OCI-LY1 (cell line): ENCODE results near the gene SLC45A1.

ENCODE experiments used
- H2AFZ ChIP-seq: fragments of 200-600 bp; sonication (generic), shearing (Covaris generic); 2 replicates; pipeline ENCODE4 v1.6.0; 2014; ENCODE audit warnings: antibody characterized with exemption, mild to moderate bottlenecking, low read length
- H3F3A ChIP-seq: fragments of 200-600 bp; sonication (generic), shearing (Covaris generic); 2 replicates; pipeline ENCODE4 v1.6.0; 2014; ENCODE audit warnings: mild to moderate bottlenecking, antibody characterized with exemption, low read length, moderate library complexity; ENCODE audit not compliant: insufficient read depth
- H3K27ac ChIP-seq: fragments of 200-600 bp; sonication (generic); 2 replicates; pipeline ENCODE4 v1.5.1; 2014; ENCODE audit warnings: low read length, mixed run types, mild to moderate bottlenecking, low read depth; ENCODE audit not compliant: poor library complexity, severe bottlenecking
- H3K27me3 ChIP-seq: fragments of 200-600 bp; sonication (generic); 2 replicates; pipeline ENCODE4 v1.6.0; 2014; ENCODE audit warnings: antibody characterized with exemption, mild to moderate bottlenecking, low read length, moderate library complexity; ENCODE audit not compliant: insufficient read depth
- H3K36me3 ChIP-seq: fragments of 200-600 bp; sonication (generic); 2 replicates; pipeline ENCODE4 v1.6.1; 2014; ENCODE audit warnings: mild to moderate bottlenecking, antibody characterized with exemption, low read length, moderate library complexity, mixed read lengths; ENCODE audit not compliant: insufficient read depth
- H3K4me1 ChIP-seq: fragments of 200-600 bp; sonication (generic); 2 replicates; pipeline ENCODE4 v1.5.1; 2014; ENCODE audit warnings: mild to moderate bottlenecking, low read length, moderate library complexity; ENCODE audit not compliant: insufficient read depth, severe bottlenecking
- H3K4me2 ChIP-seq: fragments of 200-600 bp; sonication (generic), shearing (Covaris generic); 2 replicates; pipeline ENCODE4 v1.6.1; 2014; ENCODE audit warnings: low read length
- H3K4me3 ChIP-seq: fragments of 200-600 bp; sonication (generic); 2 replicates; pipeline ENCODE4 v1.5.1; 2014; ENCODE audit warnings: low read length, low read depth, mild to moderate bottlenecking, mixed read lengths; ENCODE audit not compliant: poor library complexity, severe bottlenecking
- H3K79me2 ChIP-seq: fragments of 200-600 bp; shearing (Covaris generic); 2 replicates; pipeline ENCODE4 v1.6.1; 2016; ENCODE audit warnings: mixed run types, low read length, mixed read lengths; ENCODE audit not compliant: insufficient read depth
- H3K9ac ChIP-seq: fragments of 200-600 bp; sonication (generic), shearing (Covaris generic); 2 replicates; pipeline ENCODE4 v1.6.1; 2014; ENCODE audit warnings: mild to moderate bottlenecking, low read length, mixed read lengths
- H3K9me2 ChIP-seq: fragments of 200-600 bp; sonication (generic), shearing (Covaris generic); 2 replicates; pipeline ENCODE4 v1.6.1; 2014; ENCODE audit warnings: low read depth, mild to moderate bottlenecking, low read length, mixed read lengths
- H3K9me3 ChIP-seq: fragments of 200-600 bp; shearing (Covaris generic); 2 replicates; pipeline ENCODE4 v1.6.1; 2014; ENCODE audit warnings: low read length, mixed read lengths
- H4K20me1 ChIP-seq: fragments of 200-600 bp; sonication (generic), shearing (Covaris generic); 2 replicates; pipeline ENCODE4 v1.6.0; 2016; ENCODE audit warnings: mild to moderate bottlenecking, low read length; ENCODE audit not compliant: insufficient read depth
- CTCF ChIP-seq: fragments of 200-600 bp; sonication (generic), shearing (Covaris generic); IDR thresholded peaks from 2 replicates; pipeline ENCODE4 v1.5.1; 2017; ENCODE audit warnings: mild to moderate bottlenecking, antibody characterized with exemption, low read length, moderate library complexity, mixed read lengths
- EZH2 ChIP-seq: fragments of 200-600 bp; sonication (generic), shearing (Covaris generic); IDR thresholded peaks from 2 replicates; pipeline ENCODE4 v1.8.0; 2017; ENCODE audit warnings: borderline replicate concordance, mixed run types, mild to moderate bottlenecking, antibody characterized with exemption, low read length, moderate library complexity, mixed read lengths

The SLC45A1 gene

GRCh38 chr1:8328271-8328670 lies 10.4 kb downstream of the SLC45A1 start:
- Histone ChIP-seq H3K4me2 (no peak overlapping the region), H3K36me3 (no peaks in the 10 kb centered on the region), H3K9me3 (no peaks in the 10 kb centered on the region), H3K27ac (no peak overlapping the region), H4K20me1 (no peaks in the 10 kb centered on the region), H3K27me3 (peaks cover 8% of the 10 kb centered on the region), H3K9me2 (no peaks in the 10 kb centered on the region), H3K4me1 (no peaks in the 10 kb centered on the region), H3F3A (no peaks in the 10 kb centered on the region), H3K4me3 (no peak overlapping the region), H3K9ac (no peak overlapping the region), H2AFZ (no peak overlapping the region), H3K79me2 (no peaks in the 10 kb centered on the region)
- TF ChIP-seq EZH2 (no peak), CTCF (no peak)

GRCh38 chr1:8329439-8329838 lies 11.5 kb downstream of the SLC45A1 start:
- H3K9me2 ChIP-seq: no peaks in the 10 kb centered on the region
- no peak for TF ChIP-seq CTCF
- TF ChIP-seq EZH2: no peak
- H3F3A ChIP-seq: no peaks in the 10 kb centered on the region
- H3K4me3 ChIP-seq: no peak overlapping the region
- no peak overlapping the region for H3K27ac ChIP-seq
- H3K36me3 ChIP-seq: no peaks in the 10 kb centered on the region
- no peaks in the 10 kb centered on the region for H3K79me2 ChIP-seq
- no peak overlapping the region for H3K9ac ChIP-seq
- H3K27me3 ChIP-seq: peaks cover 8% of the 10 kb centered on the region
- H3K9me3 ChIP-seq: no peaks in the 10 kb centered on the region
- H3K4me1 ChIP-seq: no peaks in the 10 kb centered on the region
- no peak overlapping the region for H3K4me2 ChIP-seq
- H2AFZ ChIP-seq: no peak overlapping the region
- H4K20me1 ChIP-seq: no peaks in the 10 kb centered on the region

- Histone ChIP-seq H2AFZ (no peak overlapping the region), H3K79me2 (no peaks in the 10 kb centered on the region), H3K9me2 (no peaks in the 10 kb centered on the region), H3K27me3 (peaks cover 8% of the 10 kb centered on the region), H3K9ac (no peak overlapping the region), H3K4me1 (no peaks in the 10 kb centered on the region), H3K27ac (no peak overlapping the region), H3K36me3 (no peaks in the 10 kb centered on the region), H3F3A (no peaks in the 10 kb centered on the region), H3K4me3 (no peak overlapping the region), H3K9me3 (no peaks in the 10 kb centered on the region), H4K20me1 (no peaks in the 10 kb centered on the region), H3K4me2 (no peak overlapping the region)
- no peak for TF ChIP-seq CTCF
- no peak for TF ChIP-seq EZH2
These were observed 11.9 kb downstream of the SLC45A1 start for GRCh38 chr1:8329858-8330257.
